Kidney (tissue), 14 donors: ENCODE data around the gene CNNM2. TPM values are rescaled to one million over a fixed set of nuclear protein-coding genes. Genes with fewer than 3 reads are reported as not detected.

Source experiments
- DNase-seq, 5 donors: peaks; one replicate each; pipeline ENCODE4 v3.0.0-alpha.2; 2013 to 2020
- FAIRE-seq: peaks from 2 replicates; lab custom pipeline; 2012; peaks lifted over from hg19 to GRCh38; lab: Jason Lieb, UNC
- H3K27ac ChIP-seq, 2 donors: one replicate each; pipeline ENCODE4 v1.7.0; 2013; ENCODE audit warnings: low read depth in 2 of 2, low read length in 2 of 2, inconsistent platforms in 1 of 2
- H3K27me3 ChIP-seq: one replicate; pipeline ENCODE4 v1.7.1; 2013; ENCODE audit warnings: low read length, inconsistent platforms; ENCODE audit not compliant: control insufficient read depth, insufficient read depth
- H3K36me3 ChIP-seq, 3 donors: one replicate each; pipeline versions ENCODE4 v1.7.0 to v1.7.1; 2013; ENCODE audit warnings: low read length in 3 of 3, control low read depth in 1 of 3, inconsistent platforms in 1 of 3; ENCODE audit not compliant: insufficient read depth in 3 of 3, control insufficient read depth in 2 of 3
- H3K4me1 ChIP-seq, 3 donors: one replicate each; pipeline versions ENCODE4 v1.7.0 to v1.7.1; 2013; ENCODE audit warnings: low read length in 3 of 3, inconsistent platforms in 1 of 3, low read depth in 1 of 3; ENCODE audit not compliant: control insufficient read depth in 2 of 3, insufficient read depth in 2 of 3
- H3K4me3 ChIP-seq, 3 donors: one replicate each; pipeline versions ENCODE4 v1.7.0 to v1.8.1; 2013; ENCODE audit warnings: low read length in 3 of 3, control low read depth in 1 of 3, inconsistent platforms in 1 of 3
- H3K9ac ChIP-seq, 3 donors: one replicate each; pipeline versions ENCODE4 v1.7.0 to v1.7.1; 2013; ENCODE audit warnings: low read length in 3 of 3, control low read depth in 1 of 3, inconsistent platforms in 1 of 3
- H3K9me3 ChIP-seq, 3 donors: one replicate each; pipeline versions ENCODE4 v1.7.0 to v1.7.1; 2013; ENCODE audit warnings: low read length in 3 of 3, control low read depth in 1 of 3, inconsistent platforms in 1 of 3; ENCODE audit not compliant: control insufficient read depth in 2 of 3, insufficient read depth in 1 of 3
- CTCF ChIP-seq: IDR thresholded peaks from 3 replicates; pipeline ENCODE4 v1.5.1; 2012; ENCODE audit warnings: mild to moderate bottlenecking, moderate library complexity, borderline replicate concordance; ENCODE audit not compliant: insufficient read depth; ENCODE audit errors: extremely low read depth
- intact Hi-C: fragments of 100-400 bp; cut with DNase I; formaldehyde crosslinking; loops from one replicate; pipeline ENCODE4 v1.11.1; 2022
- polyA plus RNA-seq: library from polyadenylated mRNA; stranded (reverse); fragments of 350-450 nt; fragmentation: Illumina TruSeq; extraction: RNeasy Lipid Tissue Mini Kit (QIAGEN cat#74804); gene quantifications from one replicate; pipeline ENCODE4 v1.2.3, GENCODE V29; 2014; ENCODE audit warnings: low read depth, low replicate concordance; ENCODE audit not compliant: insufficient read depth
- total RNA-seq: library from RNA; stranded (reverse); fragmentation: NEBNext Ultra II Directional; extraction: Animal tissue kit (Norgen Biotek cat#: 25700); gene quantifications from one replicate; pipeline ENCODE4 v1.2.1, GENCODE V29; 2021
- donor health status: control.
- donor health status: control.
- donor health status: control.
- donor health status: control.
- donor health status: control.
- donor health status: DM: yes; HTN: yes; CAD: no.
- donor health status: Normal renal cell carcinoma (clear cell type).

Gene CNNM2
- total and polyA plus RNA-seq, 2 donors from 2014 or later = 10.9 to 11.8 TPM

- no peak for TF ChIP-seq CTCF
- Histone ChIP-seq H3K27me3 (no peaks in the 10 kb centered on the region), H3K4me1 (peaks cover 0 to 6% (median 0%) of the 10 kb centered on the region in 3 donors), H3K36me3 (no peaks in the 10 kb centered on the region), H3K9me3 (no peaks in the 10 kb centered on the region), H3K9ac (no peak overlapping the region), H3K27ac (no peak overlapping the region), H3K4me3 (no peak overlapping the region)
- intact Hi-C loops = no loop called here
- no peak for DNase-seq
- no peak for FAIRE-seq
Observed at GRCh38 chr10:103040418-103040817, 122.3 kb downstream of the CNNM2 start.

GRCh38 chr10:103041391-103041790 is 123.3 kb downstream of the CNNM2 start:
- Histone ChIP-seq H3K27me3 (no peaks in the 10 kb centered on the region), H3K4me1 (peaks cover 0 to 6% (median 0%) of the 10 kb centered on the region in 3 donors), H3K9ac (no peak overlapping the region), H3K27ac (no peak overlapping the region), H3K4me3 (no peak overlapping the region), H3K36me3 (no peaks in the 10 kb centered on the region), H3K9me3 (no peaks in the 10 kb centered on the region)
- DNase-seq (no peak), FAIRE-seq (no peak)
- intact Hi-C loops = no loop called here
- no peak for TF ChIP-seq CTCF

GRCh38 chr10:103042129-103042528 is 124.0 kb downstream of the CNNM2 start:
- no peaks in the 10 kb centered on the region for H3K27me3 ChIP-seq
- no peak overlapping the region for H3K27ac ChIP-seq
- DNase-seq (no peak), FAIRE-seq (no peak)
- H3K9ac ChIP-seq = no peak overlapping the region
- peaks cover 0 to 6% (median 0%) of the 10 kb centered on the region in 3 donors for H3K4me1 ChIP-seq
- intact Hi-C loops = no loop called here
- H3K9me3 ChIP-seq = no peaks in the 10 kb centered on the region
- H3K4me3 ChIP-seq = no peak overlapping the region
- no peak for TF ChIP-seq CTCF
- no peaks in the 10 kb centered on the region for H3K36me3 ChIP-seq

GRCh38 chr10:103042908-103043307 is 124.8 kb downstream of the CNNM2 start:
- no peak overlapping the region for H3K27ac ChIP-seq
- H3K27me3 ChIP-seq = no peaks in the 10 kb centered on the region
- FAIRE-seq (no peak), DNase-seq (no peak)
- no peak overlapping the region for H3K4me3 ChIP-seq
- H3K36me3 ChIP-seq = no peaks in the 10 kb centered on the region
- H3K9me3 ChIP-seq = no peaks in the 10 kb centered on the region
- intact Hi-C loops = no loop called here
- no peak for TF ChIP-seq CTCF
- peaks cover 0 to 6% (median 0%) of the 10 kb centered on the region in 3 donors for H3K4me1 ChIP-seq
- no peak overlapping the region for H3K9ac ChIP-seq
